GDM1 (cell line): ENCODE results near the gene MRPL20.
A peak's percentile ranks its signal among the peaks of the same experiment; 100 is the strongest.
"Not testable (repeated sequence)": the region's sequence is repeated elsewhere in the genome, so short reads cannot be mapped to it uniquely, and the experiment has no call there.

Experiments
- DNase-seq: peaks from one replicate; lab custom pipeline; 2025; lab: John Stamatoyannopoulos, UW

The MRPL20 gene

GRCh38 chr1:1437033-1437903, 30.2 kb upstream of the MRPL20 start:
- DNase-seq, result no peak

GRCh38 chr1:1436630-1437032, 29.5 kb upstream of the MRPL20 start:
- no peak for DNase-seq

GRCh38 chr1:1435911-1436629, 29.0 kb upstream of the MRPL20 start:
- no peak for DNase-seq

GRCh38 chr1:1435106-1435903, 28.2 kb upstream of the MRPL20 start, which contains the start of gene VWA1:
VWA1 (plus strand) TSS chr1:1435690; CDS start chr1:1435749, 59 bp downstream.
- peak; percentile 78 for DNase-seq

- no peak for DNase-seq
Measured at GRCh38 chr1:1434824-1435105, 27.7 kb upstream of the MRPL20 start.

GRCh38 chr1:1434131-1434823, 27.2 kb upstream of the MRPL20 start:
- peak; percentile 78 for DNase-seq

GRCh38 chr1:1433804-1434130, 26.7 kb upstream of the MRPL20 start:
- no peak for DNase-seq

- no peak for DNase-seq
Measured at GRCh38 chr1:1432951-1433803, 26.1 kb upstream of the MRPL20 start.

GRCh38 chr1:1432274-1432950, 25.3 kb upstream of the MRPL20 start:
- no peak for DNase-seq

GRCh38 chr1:1431845-1432273, 24.8 kb upstream of the MRPL20 start:
- no peak for DNase-seq

- DNase-seq, result no peak
Measured at GRCh38 chr1:1430992-1431844, 24.1 kb upstream of the MRPL20 start.

GRCh38 chr1:1430114-1430982, 23.3 kb upstream of the MRPL20 start:
- DNase-seq, result no peak

GRCh38 chr1:1429671-1430073, 22.6 kb upstream of the MRPL20 start:
- DNase-seq, result no peak

- DNase-seq, result not testable (repeated sequence)
Measured at GRCh38 chr1:1428967-1429366, 21.9 kb upstream of the MRPL20 start.

GRCh38 chr1:1428174-1428573, 21.1 kb upstream of the MRPL20 start:
- DNase-seq, result no peak

GRCh38 chr1:1427820-1428148, 20.7 kb upstream of the MRPL20 start:
- DNase-seq, result no peak

GRCh38 chr1:1427106-1427819, 20.2 kb upstream of the MRPL20 start:
- DNase-seq, result no peak

GRCh38 chr1:1426496-1427105, 19.5 kb upstream of the MRPL20 start:
- DNase-seq, result no peak
